NCI-H2227 (cell line): ENCODE measurements around the gene APOL4.
A peak's percentile ranks its signal among the peaks of the same experiment; 100 is the strongest.
"Not testable (repeated sequence)": the region's sequence is repeated elsewhere in the genome, so short reads cannot be mapped to it uniquely, and the experiment has no call there.

Experiments
- DNase-seq: peaks from one replicate; lab custom pipeline; 2025; ENCODE audit not compliant: unreplicated experiment; lab: John Stamatoyannopoulos, UW

Gene APOL4

GRCh38 chr22:36185828-36186624 is 15.6 kb downstream of the APOL4 start:
- DNase-seq, result no peak

GRCh38 chr22:36184433-36185025 is 17.1 kb downstream of the APOL4 start:
- DNase-seq, result no peak

- DNase-seq, result no peak
Measured at GRCh38 chr22:36183446-36183845, 18.2 kb downstream of the APOL4 start.

- no peak for DNase-seq
Measured at GRCh38 chr22:36182857-36183256, 18.8 kb downstream of the APOL4 start.

- no peak for DNase-seq
Measured at GRCh38 chr22:36182056-36182455, 19.6 kb downstream of the APOL4 start.

- no peak for DNase-seq
Measured at GRCh38 chr22:36180928-36181327, 20.7 kb downstream of the APOL4 start.

- DNase-seq, result peak; percentile 24
Measured at GRCh38 chr22:36180038-36180880, 21.4 kb downstream of the APOL4 start.

- DNase-seq, result no peak
Measured at GRCh38 chr22:36177160-36177559, 24.4 kb downstream of the APOL4 start.

- no peak for DNase-seq
Measured at GRCh38 chr22:36175892-36176291, 25.7 kb downstream of the APOL4 start.

GRCh38 chr22:36171941-36172340 is 29.7 kb downstream of the APOL4 start:
- no peak for DNase-seq

- no peak for DNase-seq
Measured at GRCh38 chr22:36166518-36167220, 34.9 kb downstream of the APOL4 start.

- no peak for DNase-seq
Measured at GRCh38 chr22:36166086-36166485, 35.5 kb downstream of the APOL4 start.

- DNase-seq, result no peak
Measured at GRCh38 chr22:36165141-36165540, 36.5 kb downstream of the APOL4 start.

- DNase-seq, result no peak
Measured at GRCh38 chr22:36164621-36165020, 37.0 kb downstream of the APOL4 start.

- DNase-seq, result no peak
Measured at GRCh38 chr22:36163497-36163896, 38.1 kb downstream of the APOL4 start.

GRCh38 chr22:36162127-36163034 is 39.2 kb downstream of the APOL4 start:
- DNase-seq, result no peak

GRCh38 chr22:36161793-36162126 is 39.8 kb downstream of the APOL4 start:
- DNase-seq, result not testable (repeated sequence)

- DNase-seq, result no peak
Measured at GRCh38 chr22:36160499-36160942, 41.1 kb downstream of the APOL4 start, which contains the start of gene APOL3. Gene APOL3, minus strand, starts transcription at chr22:36160755. Its CDS starts 11,700 bp downstream, at chr22:36149055.

GRCh38 chr22:36156515-36157419 is 44.8 kb downstream of the APOL4 start:
- peak; percentile 32 for DNase-seq
